KMS-11 (cell line): Measurements from ENCODE around the gene MYG1.

Experiments used
- H2AFZ ChIP-seq: fragments of 200-600 bp; sonication (generic); 2 replicates; pipeline ENCODE4 v1.6.1; 2016; ENCODE audit warnings: antibody characterized with exemption, mixed run types, low read depth
- H3K27ac ChIP-seq: fragments of 200-600 bp; sonication (generic); 2 replicates; pipeline ENCODE4 v1.6.1; 2016; ENCODE audit warnings: mild to moderate bottlenecking, mixed run types
- H3K27me3 ChIP-seq: fragments of 200-600 bp; sonication (generic); 2 replicates; pipeline ENCODE4 v1.6.1; 2017; ENCODE audit warnings: mild to moderate bottlenecking, low read depth, mixed run types, moderate library complexity; ENCODE audit not compliant: insufficient read depth
- H3K36me3 ChIP-seq: fragments of 200-600 bp; sonication (generic); 2 replicates; pipeline ENCODE4 v1.6.1; 2017; ENCODE audit warnings: mild to moderate bottlenecking, mixed run types; ENCODE audit not compliant: insufficient read depth
- H3K4me1 ChIP-seq: fragments of 200-600 bp; sonication (generic); 2 replicates; pipeline ENCODE4 v1.6.1; 2016; ENCODE audit warnings: mild to moderate bottlenecking, low read depth, mixed run types; ENCODE audit not compliant: poor library complexity, severe bottlenecking
- H3K4me2 ChIP-seq: fragments of 200-600 bp; sonication (generic); 2 replicates; pipeline ENCODE4 v1.7.0; 2016; ENCODE audit warnings: mild to moderate bottlenecking, mixed run types
- H3K4me3 ChIP-seq: fragments of 200-600 bp; sonication (generic); IDR thresholded peaks from 2 replicates; pipeline ENCODE4 v1.6.1; 2017; ENCODE audit warnings: low read depth, low read length, mixed read lengths; ENCODE audit not compliant: insufficient read depth
- H3K79me2 ChIP-seq: fragments of 200-600 bp; sonication (generic); 2 replicates; pipeline ENCODE4 v1.6.1; 2016; ENCODE audit warnings: low read depth, mixed run types; ENCODE audit not compliant: insufficient read depth
- H3K9ac ChIP-seq: fragments of 200-600 bp; sonication (generic); 2 replicates; pipeline ENCODE4 v1.6.1; 2016; ENCODE audit warnings: mild to moderate bottlenecking, mixed run types
- H4K20me1 ChIP-seq: fragments of 200-600 bp; sonication (generic); 2 replicates; pipeline ENCODE4 v1.6.1; 2016; ENCODE audit warnings: mild to moderate bottlenecking, mixed run types; ENCODE audit not compliant: insufficient read depth
- CTCF ChIP-seq: fragments of 200-600 bp; sonication (generic); conservative IDR thresholded peaks from 2 replicates; pipeline ENCODE4 v1.6.1; 2017; ENCODE audit warnings: low read depth, mild to moderate bottlenecking, antibody characterized with exemption, low read length, moderate library complexity, mixed read lengths

The MYG1 gene

GRCh38 chr12:53320352-53321195 lies 21.1 kb downstream of the MYG1 start:
- Histone ChIP-seq H3K79me2 (peaks cover 4% of the 10 kb centered on the region; the same call in 1 of the 2 replicates), H2AFZ (peak overlapping the region; percentile 67), H3K4me3 (peak overlapping the region; percentile 95), H3K36me3 (no peaks in the 10 kb centered on the region; the same call in 1 of the 2 replicates), H3K27me3 (no peaks in the 10 kb centered on the region), H4K20me1 (no peaks in the 10 kb centered on the region), H3K9ac (peak overlapping the region; percentile 60), H3K27ac (peak overlapping the region; percentile 58), H3K4me1 (peaks cover 44% of the 10 kb centered on the region), H3K4me2 (peak overlapping the region; percentile 77)
- TF ChIP-seq CTCF = no peak

- peaks cover 67% of the 10 kb centered on the region for H3K4me1 ChIP-seq
- H3K4me2 ChIP-seq = peak overlapping the region; percentile 97
- H3K27me3 ChIP-seq = no peaks in the 10 kb centered on the region
- no peak overlapping the region for H3K4me3 ChIP-seq
- no peaks in the 10 kb centered on the region for H4K20me1 ChIP-seq
- TF ChIP-seq CTCF = no peak; the same call in 1 of the 2 replicates
- H3K27ac ChIP-seq = peak overlapping the region; percentile 94
- peaks cover 4% of the 10 kb centered on the region; the same call in 1 of the 2 replicates for H3K79me2 ChIP-seq
- peak overlapping the region; percentile 98 for H3K9ac ChIP-seq
- no peaks in the 10 kb centered on the region; the same call in 1 of the 2 replicates for H3K36me3 ChIP-seq
- peak overlapping the region; percentile 91 for H2AFZ ChIP-seq
Measured at GRCh38 chr12:53324113-53324778, 24.8 kb downstream of the MYG1 start.

GRCh38 chr12:53324779-53325510 lies 25.4 kb downstream of the MYG1 start:
- peak overlapping the region; percentile 94 for H3K27ac ChIP-seq
- H3K9ac ChIP-seq = peak overlapping the region; percentile 98
- peaks cover 63% of the 10 kb centered on the region for H3K4me1 ChIP-seq
- no peak overlapping the region for H3K4me3 ChIP-seq
- H3K27me3 ChIP-seq = no peaks in the 10 kb centered on the region
- peaks cover 4% of the 10 kb centered on the region; the same call in 1 of the 2 replicates for H3K79me2 ChIP-seq
- peak overlapping the region; percentile 97 for H3K4me2 ChIP-seq
- TF ChIP-seq CTCF = peak; percentile 96
- H4K20me1 ChIP-seq = no peaks in the 10 kb centered on the region
- peak overlapping the region; percentile 91 for H2AFZ ChIP-seq
- no peaks in the 10 kb centered on the region for H3K36me3 ChIP-seq

GRCh38 chr12:53325511-53326061 lies 26.1 kb downstream of the MYG1 start:
- Histone ChIP-seq H3K79me2 (peaks cover 2% of the 10 kb centered on the region; the same call in 1 of the 2 replicates), H4K20me1 (no peaks in the 10 kb centered on the region), H3K4me2 (peak overlapping the region; percentile 97), H3K36me3 (no peaks in the 10 kb centered on the region), H3K27ac (peak overlapping the region; percentile 94), H3K4me3 (no peak overlapping the region), H3K27me3 (no peaks in the 10 kb centered on the region), H2AFZ (peak overlapping the region; percentile 91), H3K9ac (peak overlapping the region; percentile 98), H3K4me1 (peaks cover 57% of the 10 kb centered on the region)
- no peak for TF ChIP-seq CTCF
